Fibroblast of the aortic adventitia (primary cell): ENCODE results near the gene INPP5D. TPM values are rescaled to one million over a fixed set of nuclear protein-coding genes. Genes with fewer than 3 reads are reported as not detected.

Source experiments
- DNase-seq: peaks from one replicate; pipeline ENCODE4 v3.0.0-alpha.2; 2010; ENCODE audit warnings: low read depth
- H3K4me3 ChIP-seq: 2 replicates; pipeline ENCODE4 v1.5.1; 2011; ENCODE audit warnings: low read depth, mild to moderate bottlenecking, control low read depth, low read length, moderate library complexity
- total RNA-seq: library from RNA; depleted of rRNA; stranded (reverse); fragments of >200 nt; gene quantifications from 2 replicates; pipeline ENCODE4 v1.2.3, GENCODE V29; 2012; ENCODE audit warnings: low replicate concordance
- TF ChIP-seq, protein P1 (sequence below): IDR thresholded peaks from 2 replicates; pipeline ENCODE4 v1.5.1; 2011; ENCODE audit warnings: mild to moderate bottlenecking, low read length, control low read depth, inconsistent platforms; ENCODE audit not compliant: insufficient read depth

Gene INPP5D
- total RNA-seq, 1 donor = 0.54 TPM

DNA sequence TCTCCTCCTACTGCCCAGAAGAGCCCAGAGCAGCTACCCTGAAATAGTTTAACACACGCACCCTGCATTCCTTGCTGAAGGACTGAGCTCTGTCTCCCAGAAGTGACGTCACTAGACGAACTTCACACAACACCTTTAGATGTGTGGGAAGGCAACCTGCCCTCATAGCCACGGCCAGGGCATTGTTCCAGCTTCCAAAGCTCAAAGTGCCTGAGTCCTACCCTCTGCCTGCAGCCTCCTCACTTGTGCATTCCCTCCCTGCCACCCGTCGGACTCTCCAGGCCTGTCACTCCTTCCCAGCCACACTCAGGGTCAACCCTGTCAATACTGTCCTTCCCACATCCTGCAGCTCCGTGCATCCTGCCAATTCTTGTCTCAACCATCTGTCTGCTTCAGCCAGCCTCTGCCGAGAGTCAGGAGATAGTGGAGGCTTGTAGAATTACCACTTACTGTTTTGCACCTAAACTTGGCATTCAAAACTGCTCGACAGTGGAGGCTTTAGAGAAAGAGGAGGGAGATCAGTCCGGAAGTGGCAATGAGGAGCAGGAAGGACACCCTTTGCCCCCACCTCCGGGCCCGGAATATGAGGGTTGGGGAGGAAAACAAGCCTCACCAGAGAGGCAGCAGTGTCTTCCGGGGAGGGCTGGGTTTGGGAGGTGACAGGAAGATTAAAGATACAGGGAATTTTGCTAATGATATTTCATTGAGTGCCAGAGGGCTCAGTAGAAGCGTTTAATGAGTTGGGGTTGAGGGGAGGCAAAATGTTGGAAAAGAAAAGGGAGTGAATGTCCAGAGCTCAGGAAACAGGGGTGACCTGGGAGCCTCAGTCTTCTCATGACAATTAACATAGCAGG is 119.1 kb downstream of the INPP5D start:
- no peak overlapping the region for H3K4me3 ChIP-seq
- no peak for DNase-seq
- TF ChIP-seq, protein P1, sequence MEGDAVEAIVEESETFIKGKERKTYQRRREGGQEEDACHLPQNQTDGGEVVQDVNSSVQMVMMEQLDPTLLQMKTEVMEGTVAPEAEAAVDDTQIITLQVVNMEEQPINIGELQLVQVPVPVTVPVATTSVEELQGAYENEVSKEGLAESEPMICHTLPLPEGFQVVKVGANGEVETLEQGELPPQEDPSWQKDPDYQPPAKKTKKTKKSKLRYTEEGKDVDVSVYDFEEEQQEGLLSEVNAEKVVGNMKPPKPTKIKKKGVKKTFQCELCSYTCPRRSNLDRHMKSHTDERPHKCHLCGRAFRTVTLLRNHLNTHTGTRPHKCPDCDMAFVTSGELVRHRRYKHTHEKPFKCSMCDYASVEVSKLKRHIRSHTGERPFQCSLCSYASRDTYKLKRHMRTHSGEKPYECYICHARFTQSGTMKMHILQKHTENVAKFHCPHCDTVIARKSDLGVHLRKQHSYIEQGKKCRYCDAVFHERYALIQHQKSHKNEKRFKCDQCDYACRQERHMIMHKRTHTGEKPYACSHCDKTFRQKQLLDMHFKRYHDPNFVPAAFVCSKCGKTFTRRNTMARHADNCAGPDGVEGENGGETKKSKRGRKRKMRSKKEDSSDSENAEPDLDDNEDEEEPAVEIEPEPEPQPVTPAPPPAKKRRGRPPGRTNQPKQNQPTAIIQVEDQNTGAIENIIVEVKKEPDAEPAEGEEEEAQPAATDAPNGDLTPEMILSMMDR = no peak

- no peak for DNase-seq
- H3K4me3 ChIP-seq = no peak overlapping the region
- TF ChIP-seq, protein P1 = no peak
These were observed 119.8 kb downstream of the INPP5D start for GRCh38 chr2:233179848-233180366.

GRCh38 chr2:233183869-233184418 is 123.8 kb downstream of the INPP5D start:
- DNase-seq = no peak
- TF ChIP-seq, protein P1 = no peak
- no peak overlapping the region for H3K4me3 ChIP-seq

- DNase-seq = no peak
- TF ChIP-seq, protein P1 = no peak
- no peak overlapping the region for H3K4me3 ChIP-seq
These were observed 124.5 kb downstream of the INPP5D start for GRCh38 chr2:233184669-233185068.

DNA sequence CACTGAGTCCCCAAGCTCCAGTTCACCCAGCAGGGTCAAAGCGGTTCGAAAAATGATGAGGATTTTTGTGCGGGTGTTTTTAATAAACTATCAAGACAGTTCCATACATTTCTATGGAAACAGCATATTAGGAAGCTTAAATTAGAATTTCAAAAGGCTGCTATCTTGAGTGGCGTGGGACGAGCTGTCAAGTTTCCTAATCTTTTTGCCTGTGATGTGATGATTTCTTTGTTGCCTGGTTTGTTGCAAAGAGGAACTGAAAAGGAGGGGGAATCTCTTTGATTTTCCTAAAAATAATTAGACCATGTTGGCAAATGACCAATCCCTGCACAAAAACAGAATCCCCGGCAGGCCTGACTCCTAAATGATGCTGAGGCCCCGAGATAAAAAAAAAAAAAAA is 125.2 kb downstream of the INPP5D start:
- DNase-seq = no peak
- TF ChIP-seq, protein P1 = no peak

DNA sequence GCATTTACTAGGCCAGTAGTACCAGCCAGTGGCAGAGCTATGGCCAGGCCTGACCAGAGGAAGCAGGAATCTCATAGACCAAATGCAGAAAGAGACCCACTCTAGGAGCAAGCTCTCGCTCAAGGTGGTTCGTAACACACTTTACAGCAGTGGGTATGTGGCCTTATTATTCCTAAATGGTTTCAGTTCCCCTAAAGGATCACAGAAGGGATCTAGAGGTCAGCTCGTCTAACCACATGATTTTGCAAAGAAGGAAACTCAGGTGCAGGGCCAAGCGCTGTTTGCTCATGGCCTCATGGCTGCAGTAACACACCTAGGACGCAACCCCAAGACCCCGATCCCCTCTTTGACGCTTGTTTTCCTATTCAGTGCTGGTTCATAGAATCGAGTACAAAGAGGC is 125.8 kb downstream of the INPP5D start:
- DNase-seq = no peak
- no peak overlapping the region for H3K4me3 ChIP-seq
- TF ChIP-seq, protein P1 = no peak

More for the DNA sequence above, 125.2 kb downstream of the INPP5D start:
- H3K4me3 ChIP-seq = no peak overlapping the region
